GM23338 (cell line): ENCODE data around the gene PFN1. TPM values are rescaled to one million over a fixed set of nuclear protein-coding genes. Genes with fewer than 3 reads are reported as not detected.

Experiments
- ATAC-seq: fragments of 200-7000 bp; cut with Tn5 transposase; 3 replicates; pipeline ENCODE4 v1.9.1; 2020
- DNase-seq: peaks from one replicate; pipeline ENCODE4 v3.0.0-alpha.2; 2015; ENCODE audit warnings: low spot score
- H2AFZ ChIP-seq: fragments of 200-600 bp; sonication (generic); 2 replicates; pipeline ENCODE4 v1.8.0; 2016; ENCODE audit warnings: antibody characterized with exemption, mild to moderate bottlenecking, moderate library complexity
- H3F3A ChIP-seq: fragments of 200-600 bp; sonication (generic); replicated peaks from 2 replicates; pipeline ENCODE4 v1.8.0; 2017; ENCODE audit warnings: antibody characterized with exemption, mixed run types, low read depth
- H3K27ac ChIP-seq: fragments of 200-600 bp; sonication (generic); 2 replicates; pipeline ENCODE4 v1.6.1; 2016; ENCODE audit warnings: low read depth
- H3K27me3 ChIP-seq: fragments of 200-600 bp; sonication (generic); 2 replicates; pipeline ENCODE4 v1.8.0; 2016; ENCODE audit warnings: mild to moderate bottlenecking, mixed run types, moderate library complexity; ENCODE audit not compliant: insufficient read depth
- H3K36me3 ChIP-seq: fragments of 200-600 bp; sonication (generic); 2 replicates; pipeline ENCODE4 v1.8.0; 2016; ENCODE audit warnings: mild to moderate bottlenecking; ENCODE audit not compliant: insufficient read depth
- H3K4me1 ChIP-seq: fragments of 200-600 bp; sonication (generic); 2 replicates; pipeline ENCODE4 v1.8.0; 2016; ENCODE audit warnings: mild to moderate bottlenecking, moderate library complexity; ENCODE audit not compliant: insufficient read depth
- H3K4me2 ChIP-seq: fragments of 200-600 bp; sonication (generic); 2 replicates; pipeline ENCODE4 v1.7.1; 2017; ENCODE audit warnings: mixed run types
- H3K4me3 ChIP-seq: fragments of 200-600 bp; sonication (generic); 2 replicates; pipeline ENCODE4 v1.6.1; 2016; ENCODE audit warnings: mixed run types
- H3K79me2 ChIP-seq: fragments of 200-600 bp; sonication (generic); replicated peaks from 2 replicates; pipeline ENCODE4 v1.8.0; 2017; ENCODE audit warnings: mild to moderate bottlenecking; ENCODE audit not compliant: insufficient read depth
- H3K9me2 ChIP-seq: fragments of 200-600 bp; sonication (generic); 2 replicates; pipeline ENCODE4 v1.8.0; 2017; ENCODE audit not compliant: insufficient read depth
- H4K20me1 ChIP-seq: fragments of 200-600 bp; sonication (generic); replicated peaks from 2 replicates; pipeline ENCODE4 v1.8.0; 2017; ENCODE audit warnings: mild to moderate bottlenecking; ENCODE audit not compliant: insufficient read depth
- H3K27ac Mint-ChIP-seq: 2 replicates; pipeline ENCODE4 v1.8.0; 2020; ENCODE audit warnings: inconsistent platforms, mild to moderate bottlenecking, moderate library complexity, mixed read lengths
- H3K27me3 Mint-ChIP-seq: 3 replicates; pipeline ENCODE4 v1.8.0; 2022; ENCODE audit warnings: low read depth, mild to moderate bottlenecking, moderate library complexity, mixed read lengths, inconsistent platforms; ENCODE audit not compliant: insufficient read depth, poor library complexity
- H3K36me3 Mint-ChIP-seq: 3 replicates; pipeline ENCODE4 v1.8.0; 2021; ENCODE audit warnings: low read depth, mild to moderate bottlenecking, inconsistent platforms, moderate library complexity, mixed read lengths
- H3K4me1 Mint-ChIP-seq: 3 replicates; pipeline ENCODE4 v1.8.0; 2020; ENCODE audit warnings: mild to moderate bottlenecking, inconsistent platforms, mixed read lengths
- H3K4me3 Mint-ChIP-seq: 3 replicates; pipeline ENCODE4 v1.8.0; 2021; ENCODE audit warnings: moderate library complexity, mild to moderate bottlenecking, inconsistent platforms, mixed read lengths
- H3K9me3 Mint-ChIP-seq: 3 replicates; pipeline ENCODE4 v1.8.0; 2020; ENCODE audit warnings: moderate library complexity, mild to moderate bottlenecking, inconsistent platforms, mixed read lengths
- CREB1 ChIP-seq: fragments of 250-450 bp; sonication (Bioruptor Pico); IDR thresholded peaks from 2 replicates; pipeline ENCODE4 v1.5.0; 2020; ENCODE audit warnings: low read depth, mild to moderate bottlenecking, moderate library complexity
- CTCF ChIP-seq, 2 experiments: fragments of 200-600 bp in 1 of 2; sonication (generic) in 1 of 2; conservative IDR thresholded peaks; 2 replicates each; pipeline versions ENCODE4 v1.5.1 to v1.6.1; 2016 to 2017; ENCODE audit warnings: antibody characterized with exemption in 2 of 2, low read depth in 2 of 2, mild to moderate bottlenecking in 2 of 2, moderate library complexity in 1 of 2
- ETS1 ChIP-seq: IDR thresholded peaks from 2 replicates; pipeline ENCODE4 v1.6.1; 2016; ENCODE audit warnings: antibody characterized with exemption
- EZH2 ChIP-seq: fragments of 200-600 bp; sonication (generic); IDR thresholded peaks from one replicate; pipeline ENCODE4 v1.8.0; 2017; ENCODE audit warnings: antibody characterized with exemption, mild to moderate bottlenecking, low read depth; ENCODE audit not compliant: unreplicated experiment
- EZH2phosphoT487 ChIP-seq: fragments of 200-600 bp; sonication (generic); IDR thresholded peaks from one replicate; pipeline ENCODE4 v1.8.1; 2018; ENCODE audit warnings: antibody characterized with exemption; ENCODE audit not compliant: unreplicated experiment
- JUNB ChIP-seq: IDR thresholded peaks from one replicate; pipeline ENCODE4 v1.6.1; 2016; ENCODE audit warnings: antibody characterized with exemption; ENCODE audit not compliant: unreplicated experiment
- NANOG ChIP-seq: IDR thresholded peaks from 2 replicates; pipeline ENCODE4 v1.6.1; 2016; ENCODE audit warnings: antibody characterized with exemption, borderline replicate concordance
- POLR2AphosphoS5 ChIP-seq: IDR thresholded peaks from 2 replicates; pipeline ENCODE4 v1.6.1; 2016; ENCODE audit warnings: antibody characterized with exemption, low read depth
- REST ChIP-seq: IDR thresholded peaks from one replicate; pipeline ENCODE4 v1.6.1; 2018; ENCODE audit warnings: antibody characterized with exemption; ENCODE audit not compliant: unreplicated experiment
- STAT1 ChIP-seq: IDR thresholded peaks from one replicate; pipeline ENCODE4 v1.6.1; 2016; ENCODE audit warnings: antibody characterized with exemption; ENCODE audit not compliant: unreplicated experiment
- ZNF114 ChIP-seq: fragments of 250-450 bp; sonication (Bioruptor Pico); IDR thresholded peaks from 2 replicates; pipeline ENCODE4 v1.5.0; 2020; ENCODE audit warnings: mild to moderate bottlenecking, moderate library complexity
- ZNF331 ChIP-seq: fragments of 250-450 bp; sonication (Bioruptor Pico); IDR thresholded peaks from 2 replicates; pipeline ENCODE4 v1.5.0; 2020; ENCODE audit warnings: low read depth, mild to moderate bottlenecking, moderate library complexity
- ZNF462 ChIP-seq: fragments of 250-450 bp; sonication (Bioruptor Pico); IDR thresholded peaks from 2 replicates; pipeline ENCODE4 v1.5.0; 2020; ENCODE audit warnings: mild to moderate bottlenecking, moderate library complexity
- polyA plus RNA-seq: library from polyadenylated mRNA; unstranded; fragments of >200 nt; fragmentation: Nextera tagmentation; extraction: Ambion mirVana; gene quantifications from 2 replicates; pipeline ENCODE4 v1.2.1, GENCODE V29; 2016
- total RNA-seq: library from RNA; depleted of rRNA; stranded (reverse); fragments of >200 nt; shearing (Covaris generic); gene quantifications from 2 replicates; pipeline ENCODE4 v1.2.3, GENCODE V29; 2014

PFN1 gene
- total and polyA plus RNA-seq, 2 experiments from 2014 or later: 2,002 to 3,709 TPM

GRCh38 chr17:4928881-4929280, 19.4 kb downstream of the PFN1 start:
- H3K4me1 ChIP-seq: no peaks in the 10 kb centered on the region
- no peaks in the 10 kb centered on the region for H3K9me3 Mint-ChIP-seq
- DNase-seq (no peak), ATAC-seq (no peak)
- TF ChIP-seq POLR2AphosphoS5 (no peak), CREB1 (CRISPR knock-in tag) (no peak), EZH2 (no peak), JUNB (no peak), STAT1 (no peak), REST (no peak), CTCF (conservative IDR thresholded peaks at IDR 0.05; ENCODE audit: low read depth in 2 of 2) (no peak), ETS1 (no peak), ZNF462 (CRISPR knock-in tag) (no peak), EZH2phosphoT487 (no peak), ZNF114 (no peak), NANOG (no peak), ZNF331 (CRISPR knock-in tag) (no peak)
- no peaks in the 10 kb centered on the region for H3K27me3 ChIP-seq
- H3K36me3 Mint-ChIP-seq: peaks cover 24% of the 10 kb centered on the region
- H3K27ac Mint-ChIP-seq: no peak overlapping the region
- no peak overlapping the region for H3K4me3 Mint-ChIP-seq
- no peaks in the 10 kb centered on the region for H3K9me2 ChIP-seq
- H4K20me1 ChIP-seq: no peaks in the 10 kb centered on the region
- peaks cover 6% of the 10 kb centered on the region for H3K27me3 Mint-ChIP-seq
- H3K36me3 ChIP-seq: no peaks in the 10 kb centered on the region
- no peaks in the 10 kb centered on the region for H3K79me2 ChIP-seq
- no peak overlapping the region for H2AFZ ChIP-seq
- H3K4me3 ChIP-seq: no peak overlapping the region
- H3K27ac ChIP-seq: no peak overlapping the region
- peaks cover 3% of the 10 kb centered on the region; the same call in 1 of the 2 replicates for H3F3A ChIP-seq
- H3K4me1 Mint-ChIP-seq: peaks cover 6% of the 10 kb centered on the region
- no peak overlapping the region for H3K4me2 ChIP-seq
